Measurements from ENCODE around the gene PLXNA2. TPM values are rescaled to one million over a fixed set of nuclear protein-coding genes. Genes with fewer than 3 reads are reported as not detected.

PLXNA2 gene
- total and polyA plus RNA-seq, 2 of the 8 experiments (the other 6 are each of a cell fraction or from before 2014, with no cell fraction given): 0.33 to 1.5 TPM

GRCh38 chr1:207997486-207998268 lies 246.5 kb downstream of the PLXNA2 start:
- Histone ChIP-seq H3K18ac (ENCODE audit: extremely low read depth, low read length) (no peak overlapping the region), H3K4me3 (ENCODE audit: extremely low read depth in 1 of 4, insufficient read depth in 2 of 4, low read depth in 3 of 4, low read length in 4 of 4) (no peak overlapping the region), H2BK20ac (ENCODE audit: low read length) (no peak overlapping the region), H3K4ac (replicated peaks; ENCODE audit: insufficient read length, low read depth, low read length) (no peak overlapping the region), H3K79me2 (ENCODE audit: control insufficient read depth in 1 of 2, insufficient read depth in 2 of 2, low read length in 2 of 2) (no peaks in the 10 kb centered on the region), H4K91ac (replicated peaks; ENCODE audit: insufficient read length, low read length) (no peak overlapping the region), H3K4me2 (ENCODE audit: insufficient read depth in 1 of 2, low read depth in 2 of 2, low read length in 2 of 2) (no peak overlapping the region), H4K8ac (ENCODE audit: extremely low read depth, insufficient read depth, low read length) (no peak overlapping the region), H3K9me3 (ENCODE audit: insufficient read depth in 2 of 2, low read depth in 1 of 2, low read length in 1 of 2) (peaks cover 0 to 3% of the 10 kb centered on the region in 2 experiments; a peak in 1 of 4 replicates), H3K9ac (replicated peaks in 1 of 4; ENCODE audit: extremely low read depth in 1 of 4, low read depth in 3 of 4, low read length in 3 of 4) (no peak overlapping the region), H3K4me1 (replicated peaks in 1 of 4; ENCODE audit: control insufficient read depth in 3 of 4, insufficient read depth in 4 of 4, low read length in 3 of 4) (peaks cover 0 to 9% (median 6%) of the 10 kb centered on the region in 4 experiments; a peak in 6 of 7 replicates), H2BK15ac (ENCODE audit: low read length) (no peak overlapping the region), H4K5ac (ENCODE audit: insufficient read length, low read depth, low read length) (no peak overlapping the region), H2BK120ac (replicated peaks; ENCODE audit: low read depth, low read length) (no peak overlapping the region), H3K56ac (replicated peaks; ENCODE audit: insufficient read length, low read depth, low read length) (no peak overlapping the region), H3K23me2 (ENCODE audit: low read depth, low read length) (no peaks in the 10 kb centered on the region), H3K79me1 (ENCODE audit: low read depth, low read length) (no peaks in the 10 kb centered on the region), H3K27me3 (replicated peaks in 1 of 4; ENCODE audit: control insufficient read depth in 3 of 4, extremely low read depth in 1 of 4, insufficient read depth in 3 of 4, low read length in 3 of 4) (no peaks in the 10 kb centered on the region), H3K23ac (ENCODE audit: insufficient read length) (no peak overlapping the region), H2AK5ac (ENCODE audit: low read depth, low read length) (no peak overlapping the region), H4K20me1 (replicated peaks in 1 of 2; ENCODE audit: control insufficient read depth in 1 of 2, insufficient read depth in 2 of 2, low read length in 2 of 2) (no peaks in the 10 kb centered on the region), H3K14ac (ENCODE audit: insufficient read length) (no peak overlapping the region), H2AFZ (ENCODE audit: low read length) (no peak overlapping the region), H2BK12ac (ENCODE audit: low read depth, low read length) (no peak overlapping the region), H2BK5ac (ENCODE audit: low read depth, low read length) (no peak overlapping the region), H3K36me3 (ENCODE audit: control insufficient read depth in 2 of 4, insufficient read depth in 4 of 4, low read length in 3 of 4) (no peaks in the 10 kb centered on the region), H3K27ac (ENCODE audit: low read depth, low read length) (no peak overlapping the region)
- ChIA-PET CTCF (ENCODE audit: partially characterized antibody) (interaction anchor here (0.5 to 4.1 kb wide), 57 partner anchors 9 to 1251 kb away, joined by 3 to 39 read pairs (median 4); partner anchors contain the start of genes CD34 and PLXNA2), POLR2A (ENCODE audit: partially characterized antibody) (interaction anchor here (0.8 kb wide), 1 partner anchor 10 kb away, joined by 5 read pairs; no protein-coding TSS in a partner anchor)
- DNase-seq (ENCODE audit: low read depth in 1 of 2, low spot score in 2 of 2) (peak in 1 of 2 experiments; percentile 72), FAIRE-seq (peak; percentile 88)
- 56% methylated on average over 9 of the region's 9 CpGs; no CpG with 5 or more reads in 1 of the 2 experiments for WGBS, 2 experiments (ENCODE audit: extremely low coverage in 1 of 2, insufficient coverage in 1 of 2, insufficient read length in 1 of 2, insufficient replicate concordance in 2 of 2, low coverage in 1 of 2, low lambda C conversion rate in 2 of 2, missing lambda C conversion rate in 1 of 2)
- TF ChIP-seq CTCF (IDR thresholded peaks at IDR 0.05; ENCODE audit: control extremely low read depth in 1 of 3, insufficient read depth in 1 of 3, low read depth in 1 of 3, low read length in 3 of 3) (peak; percentile 80 to 92 (median 87)), POLR2A (IDR thresholded peaks at IDR 0.05; ENCODE audit: control extremely low read depth in 1 of 2, low read depth in 2 of 2, low read length in 2 of 2) (no peak), ASH2L (IDR thresholded peaks at IDR 0.05; ENCODE audit: low read length) (no peak), SUZ12 (IDR thresholded peaks at IDR 0.05; ENCODE audit: low read length) (no peak), ATF2 (IDR thresholded peaks at IDR 0.05; ENCODE audit: low read length) (no peak), HDAC6 (IDR thresholded peaks at IDR 0.05; ENCODE audit: low read depth, low read length) (no peak), NRF1 (IDR thresholded peaks at IDR 0.05; ENCODE audit: low read depth, low read length) (no peak), BCL11A (IDR thresholded peaks at IDR 0.05; ENCODE audit: low read depth in 2 of 2, low read length in 2 of 2) (no peak)
